K562 (cell line): ENCODE results near the gene TECPR2. TPM values are rescaled to one million over a fixed set of nuclear protein-coding genes. Genes with fewer than 3 reads are reported as not detected.
A peak's percentile ranks its signal among the peaks of the same experiment; 100 is the strongest.

Source experiments
- GATAD2A ChIP-seq: fragments of 450-650 bp; IDR thresholded peaks from 2 replicates; pipeline ENCODE4 v1.6.1; 2017
- GTF2A2 ChIP-seq: IDR thresholded peaks from 2 replicates; pipeline ENCODE4 v1.6.1; 2016; ENCODE audit warnings: mild to moderate bottlenecking, missing genetic modification characterization, missing compliant biosample characterization
- HDGF ChIP-seq: fragments of 450-650 bp; IDR thresholded peaks from 2 replicates; pipeline ENCODE4 v1.6.1; 2016
- HMG20B ChIP-seq: fragments of 250-450 bp; sonication (Bioruptor Pico); IDR thresholded peaks from 2 replicates; pipeline ENCODE4 v1.5.0; 2021; ENCODE audit warnings: mild to moderate bottlenecking
- L3MBTL2 ChIP-seq: fragments of 450-650 bp; IDR thresholded peaks from 2 replicates; pipeline ENCODE4 v1.6.1; 2016; ENCODE audit warnings: mild to moderate bottlenecking, moderate library complexity
- SETDB1 ChIP-seq: IDR thresholded peaks from one replicate; pipeline ENCODE4 v1.6.1; 2012; ENCODE audit warnings: low read length, control low read depth, inconsistent platforms
- XRCC5 ChIP-seq: fragments of 200-400 bp; formaldehyde crosslinking; IDR thresholded peaks from 2 replicates; pipeline ENCODE4 v1.6.1; 2017; ENCODE audit warnings: low read depth, mild to moderate bottlenecking, low read length
- YY1 ChIP-seq, 3 experiments: IDR thresholded peaks; 2 replicates each; pipeline ENCODE4 v1.6.1; 2011; ENCODE audit warnings: low read length in 2 of 3, mild to moderate bottlenecking in 2 of 3, moderate library complexity in 2 of 3, borderline replicate concordance in 1 of 3, control low read depth in 1 of 3, low read depth in 1 of 3; ENCODE audit not compliant: insufficient read depth in 3 of 3, insufficient replicate concordance in 2 of 3, control insufficient read depth in 1 of 3, insufficient read length in 1 of 3; ENCODE audit errors: extremely low read depth in 1 of 3
- polyA plus RNA-seq, 8 experiments: library from polyadenylated mRNA; depleted of rRNA in 4 of 8; stranded (reverse) in 5 of 8; unstranded in 3 of 8; fragments of >200 nt; fragmentation: Nextera tagmentation in 2 of 8; fragmentation: Illumina TruSeq in 1 of 8; extraction: Ambion mirVana in 2 of 8; extraction: Trizol in 1 of 8; gene quantifications; 2 replicates each; pipeline versions ENCODE4 v1.2.1 to v1.2.3, GENCODE V29; 2011 to 2014; ENCODE audit warnings: inconsistent platforms in 1 of 8, missing spikeins in 1 of 8
- total RNA-seq, 7 experiments: library from RNA; depleted of rRNA in 6 of 7; stranded (reverse); fragments of >200 nt in 6 of 7; fragmentation: Illumina TruSeq in 2 of 7; extraction: Trizol in 2 of 7; gene quantifications; 2 replicates each; pipeline versions ENCODE4 v1.2.1 to v1.2.3, GENCODE V29; 2011 to 2021; ENCODE audit warnings: low replicate concordance in 1 of 7
- TF ChIP-seq, protein P1 (sequence below): fragments of 250-450 bp; sonication (Bioruptor Pico); IDR thresholded peaks from 2 replicates; pipeline ENCODE4 v1.5.0; 2021
- TF ChIP-seq, protein P2 (sequence below): fragments of 250-450 bp; sonication (Bioruptor Pico); IDR thresholded peaks from 2 replicates; pipeline ENCODE4 v1.5.1; 2021; ENCODE audit warnings: mild to moderate bottlenecking
- TF ChIP-seq, protein P3 (sequence below), 2 experiments: IDR thresholded peaks; 2 replicates each; pipeline ENCODE4 v1.6.1; 2011; ENCODE audit warnings: borderline replicate concordance in 1 of 2, control low read depth in 1 of 2, low read depth in 1 of 2, low read length in 1 of 2, mild to moderate bottlenecking in 1 of 2, mixed read lengths in 1 of 2, moderate library complexity in 1 of 2; ENCODE audit not compliant: insufficient read depth in 1 of 2, insufficient read length in 1 of 2, poor library complexity in 1 of 2, severe bottlenecking in 1 of 2; ENCODE audit errors: extremely low read depth in 1 of 2
- TF ChIP-seq, protein P4 (sequence below): fragments of 250-450 bp; sonication (Bioruptor Pico); IDR thresholded peaks from 2 replicates; pipeline ENCODE4 v1.9.0; 2021; ENCODE audit warnings: mild to moderate bottlenecking, inconsistent platforms
- TF ChIP-seq, protein P5 (sequence below): fragments of 150-350 bp; conservative IDR thresholded peaks from 2 replicates; pipeline ENCODE4 v1.6.1; 2014; ENCODE audit warnings: low read length

TECPR2 gene
- total and polyA plus RNA-seq, 9 of the 15 experiments (the other 6 are each of a cell fraction or from before 2014, with no cell fraction given), result 0.04 to 3.0 (median 0.83) TPM

DNA sequence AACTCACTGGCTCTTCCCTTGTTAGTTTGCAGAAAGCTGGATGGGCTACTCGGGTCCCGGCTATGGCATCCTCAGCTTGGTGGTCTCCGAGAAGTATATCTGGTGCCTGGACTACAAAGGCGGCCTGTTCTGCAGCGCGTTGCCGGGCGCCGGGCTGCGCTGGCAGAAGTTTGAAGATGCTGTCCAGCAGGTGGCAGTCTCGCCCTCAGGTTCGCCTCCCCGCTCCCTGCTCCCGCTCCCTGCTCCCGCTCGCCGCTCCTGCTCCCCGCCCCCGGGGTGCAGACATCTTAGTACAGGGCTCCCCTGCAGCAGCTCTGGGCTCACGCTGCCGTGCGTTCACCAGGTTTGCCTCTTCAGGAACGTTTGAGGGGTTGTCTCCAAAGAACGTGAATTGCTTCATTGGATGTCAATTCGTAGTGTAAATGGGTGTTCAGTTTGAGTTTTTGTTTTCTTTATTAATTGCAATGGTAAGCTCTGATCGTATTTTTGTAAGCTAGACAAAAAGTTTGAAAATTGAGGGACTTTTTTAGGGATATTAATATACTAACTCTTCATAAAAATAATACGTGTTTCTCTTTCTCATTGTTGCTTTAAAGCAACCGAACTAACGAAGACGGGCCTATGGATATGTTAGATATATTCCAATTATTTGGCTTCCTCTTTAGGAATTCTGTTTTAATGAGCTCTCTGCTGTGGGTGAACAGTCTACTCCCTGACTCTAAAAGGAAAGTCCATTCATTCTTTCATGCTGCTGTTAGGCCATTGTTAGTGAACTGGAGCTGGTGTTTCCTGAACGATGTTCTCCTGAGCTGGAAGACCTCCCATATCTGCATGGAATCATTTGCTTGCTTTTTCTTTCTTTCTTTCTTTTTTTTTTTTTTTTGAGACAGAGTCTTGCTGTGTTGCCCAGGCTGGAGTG lies 75.5 kb downstream of the TECPR2 start (continued):
- TF ChIP-seq, protein P1, sequence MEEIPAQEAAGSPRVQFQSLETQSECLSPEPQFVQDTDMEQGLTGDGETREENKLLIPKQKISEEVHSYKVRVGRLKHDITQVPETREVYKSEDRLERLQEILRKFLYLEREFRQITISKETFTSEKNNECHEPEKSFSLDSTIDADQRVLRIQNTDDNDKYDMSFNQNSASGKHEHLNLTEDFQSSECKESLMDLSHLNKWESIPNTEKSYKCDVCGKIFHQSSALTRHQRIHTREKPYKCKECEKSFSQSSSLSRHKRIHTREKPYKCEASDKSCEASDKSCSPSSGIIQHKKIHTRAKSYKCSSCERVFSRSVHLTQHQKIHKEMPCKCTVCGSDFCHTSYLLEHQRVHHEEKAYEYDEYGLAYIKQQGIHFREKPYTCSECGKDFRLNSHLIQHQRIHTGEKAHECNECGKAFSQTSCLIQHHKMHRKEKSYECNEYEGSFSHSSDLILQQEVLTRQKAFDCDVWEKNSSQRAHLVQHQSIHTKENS, result no peak
- TF ChIP-seq HDGF, result no peak
- TF ChIP-seq GTF2A2 (tag), result no peak
- TF ChIP-seq GATAD2A, result no peak
- TF ChIP-seq HMG20B, result no peak
- TF ChIP-seq, protein P2, sequence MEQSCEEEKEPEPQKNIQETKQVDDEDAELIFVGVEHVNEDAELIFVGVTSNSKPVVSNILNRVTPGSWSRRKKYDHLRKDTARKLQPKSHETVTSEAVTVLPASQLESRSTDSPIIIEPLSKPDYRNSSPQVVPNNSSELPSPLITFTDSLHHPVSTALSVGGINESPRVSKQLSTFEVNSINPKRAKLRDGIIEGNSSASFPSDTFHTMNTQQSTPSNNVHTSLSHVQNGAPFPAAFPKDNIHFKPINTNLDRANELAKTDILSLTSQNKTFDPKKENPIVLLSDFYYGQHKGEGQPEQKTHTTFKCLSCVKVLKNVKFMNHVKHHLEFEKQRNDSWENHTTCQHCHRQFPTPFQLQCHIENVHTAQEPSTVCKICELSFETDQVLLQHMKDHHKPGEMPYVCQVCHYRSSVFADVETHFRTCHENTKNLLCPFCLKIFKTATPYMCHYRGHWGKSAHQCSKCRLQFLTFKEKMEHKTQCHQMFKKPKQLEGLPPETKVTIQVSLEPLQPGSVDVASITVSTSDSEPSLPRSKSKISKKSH (CRISPR knock-in tag), result no peak
- no peak for TF ChIP-seq XRCC5
- TF ChIP-seq L3MBTL2, result 0 out of 2 replicates have a peak, but pooled peaks have one; percentile 43
- TF ChIP-seq, protein P3, sequence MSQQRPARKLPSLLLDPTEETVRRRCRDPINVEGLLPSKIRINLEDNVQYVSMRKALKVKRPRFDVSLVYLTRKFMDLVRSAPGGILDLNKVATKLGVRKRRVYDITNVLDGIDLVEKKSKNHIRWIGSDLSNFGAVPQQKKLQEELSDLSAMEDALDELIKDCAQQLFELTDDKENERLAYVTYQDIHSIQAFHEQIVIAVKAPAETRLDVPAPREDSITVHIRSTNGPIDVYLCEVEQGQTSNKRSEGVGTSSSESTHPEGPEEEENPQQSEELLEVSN (IDR thresholded peaks at IDR 0.05; ENCODE audit: borderline replicate concordance in 1 of 2, extremely low read depth in 1 of 2, insufficient read depth in 1 of 2, insufficient read length in 1 of 2, low read depth in 1 of 2, low read length in 1 of 2, poor library complexity in 1 of 2, severe bottlenecking in 1 of 2), result peak in 1 of 2 experiments; percentile 67
- no peak for TF ChIP-seq SETDB1
- TF ChIP-seq, protein P4, sequence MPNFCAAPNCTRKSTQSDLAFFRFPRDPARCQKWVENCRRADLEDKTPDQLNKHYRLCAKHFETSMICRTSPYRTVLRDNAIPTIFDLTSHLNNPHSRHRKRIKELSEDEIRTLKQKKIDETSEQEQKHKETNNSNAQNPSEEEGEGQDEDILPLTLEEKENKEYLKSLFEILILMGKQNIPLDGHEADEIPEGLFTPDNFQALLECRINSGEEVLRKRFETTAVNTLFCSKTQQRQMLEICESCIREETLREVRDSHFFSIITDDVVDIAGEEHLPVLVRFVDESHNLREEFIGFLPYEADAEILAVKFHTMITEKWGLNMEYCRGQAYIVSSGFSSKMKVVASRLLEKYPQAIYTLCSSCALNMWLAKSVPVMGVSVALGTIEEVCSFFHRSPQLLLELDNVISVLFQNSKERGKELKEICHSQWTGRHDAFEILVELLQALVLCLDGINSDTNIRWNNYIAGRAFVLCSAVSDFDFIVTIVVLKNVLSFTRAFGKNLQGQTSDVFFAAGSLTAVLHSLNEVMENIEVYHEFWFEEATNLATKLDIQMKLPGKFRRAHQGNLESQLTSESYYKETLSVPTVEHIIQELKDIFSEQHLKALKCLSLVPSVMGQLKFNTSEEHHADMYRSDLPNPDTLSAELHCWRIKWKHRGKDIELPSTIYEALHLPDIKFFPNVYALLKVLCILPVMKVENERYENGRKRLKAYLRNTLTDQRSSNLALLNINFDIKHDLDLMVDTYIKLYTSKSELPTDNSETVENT, result no peak
- TF ChIP-seq YY1 (IDR thresholded peaks at IDR 0.05; ENCODE audit: borderline replicate concordance in 1 of 3, control insufficient read depth in 1 of 3, extremely low read depth in 1 of 3, insufficient read depth in 3 of 3, insufficient read length in 1 of 3, insufficient replicate concordance in 2 of 3, low read depth in 1 of 3, low read length in 2 of 3), result peak; percentile 31 to 89 (median 85)
- TF ChIP-seq, protein P5, sequence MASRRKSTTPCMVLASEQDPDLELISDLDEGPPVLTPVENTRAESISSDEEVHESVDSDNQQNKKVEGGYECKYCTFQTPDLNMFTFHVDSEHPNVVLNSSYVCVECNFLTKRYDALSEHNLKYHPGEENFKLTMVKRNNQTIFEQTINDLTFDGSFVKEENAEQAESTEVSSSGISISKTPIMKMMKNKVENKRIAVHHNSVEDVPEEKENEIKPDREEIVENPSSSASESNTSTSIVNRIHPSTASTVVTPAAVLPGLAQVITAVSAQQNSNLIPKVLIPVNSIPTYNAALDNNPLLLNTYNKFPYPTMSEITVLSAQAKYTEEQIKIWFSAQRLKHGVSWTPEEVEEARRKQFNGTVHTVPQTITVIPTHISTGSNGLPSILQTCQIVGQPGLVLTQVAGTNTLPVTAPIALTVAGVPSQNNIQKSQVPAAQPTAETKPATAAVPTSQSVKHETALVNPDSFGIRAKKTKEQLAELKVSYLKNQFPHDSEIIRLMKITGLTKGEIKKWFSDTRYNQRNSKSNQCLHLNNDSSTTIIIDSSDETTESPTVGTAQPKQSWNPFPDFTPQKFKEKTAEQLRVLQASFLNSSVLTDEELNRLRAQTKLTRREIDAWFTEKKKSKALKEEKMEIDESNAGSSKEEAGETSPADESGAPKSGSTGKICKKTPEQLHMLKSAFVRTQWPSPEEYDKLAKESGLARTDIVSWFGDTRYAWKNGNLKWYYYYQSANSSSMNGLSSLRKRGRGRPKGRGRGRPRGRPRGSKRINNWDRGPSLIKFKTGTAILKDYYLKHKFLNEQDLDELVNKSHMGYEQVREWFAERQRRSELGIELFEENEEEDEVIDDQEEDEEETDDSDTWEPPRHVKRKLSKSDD, result no peak
